Ecto neural progenitor cell (in vitro differentiated cells): Measurements from ENCODE around the gene KLHL3.

Experiments used
- DNase-seq: peaks from one replicate; pipeline ENCODE4 v3.0.0-alpha.2; 2018; ENCODE audit warnings: low spot score

Gene KLHL3

GRCh38 chr5:137581776-137582175 is 154.1 kb downstream of the KLHL3 start:
- DNase-seq: peak; percentile 13

GRCh38 chr5:137580030-137580429 is 155.9 kb downstream of the KLHL3 start:
- no peak for DNase-seq

GRCh38 chr5:137575847-137576246 is 160.0 kb downstream of the KLHL3 start:
- DNase-seq: no peak

GRCh38 chr5:137575211-137575610 is 160.7 kb downstream of the KLHL3 start:
- no peak for DNase-seq

GRCh38 chr5:137573376-137573775 is 162.5 kb downstream of the KLHL3 start:
- no peak for DNase-seq

- no peak for DNase-seq
Measured at GRCh38 chr5:137572042-137572695, 163.7 kb downstream of the KLHL3 start.

GRCh38 chr5:137570070-137570469 is 165.8 kb downstream of the KLHL3 start:
- no peak for DNase-seq
